Mammary epithelial cell (primary cell): ENCODE measurements around the gene TGM2.

ENCODE experiments used
- CTCF ChIP-seq, 2 donors: IDR thresholded peaks in 1 of 2; conservative IDR thresholded peaks in 1 of 2; 2 replicates each; pipeline ENCODE4 v1.5.1; 2011 to 2012; ENCODE audit warnings: inconsistent platforms in 2 of 2, low read length in 2 of 2, mild to moderate bottlenecking in 2 of 2, control low read depth in 1 of 2, low read depth in 1 of 2; ENCODE audit not compliant: insufficient read depth in 1 of 2; ENCODE audit errors: extremely low read depth in 1 of 2
- EZH2 ChIP-seq: IDR thresholded peaks from 2 replicates; pipeline ENCODE4 v1.6.1; 2012; ENCODE audit warnings: low read length, inconsistent platforms, borderline replicate concordance

DNA sequence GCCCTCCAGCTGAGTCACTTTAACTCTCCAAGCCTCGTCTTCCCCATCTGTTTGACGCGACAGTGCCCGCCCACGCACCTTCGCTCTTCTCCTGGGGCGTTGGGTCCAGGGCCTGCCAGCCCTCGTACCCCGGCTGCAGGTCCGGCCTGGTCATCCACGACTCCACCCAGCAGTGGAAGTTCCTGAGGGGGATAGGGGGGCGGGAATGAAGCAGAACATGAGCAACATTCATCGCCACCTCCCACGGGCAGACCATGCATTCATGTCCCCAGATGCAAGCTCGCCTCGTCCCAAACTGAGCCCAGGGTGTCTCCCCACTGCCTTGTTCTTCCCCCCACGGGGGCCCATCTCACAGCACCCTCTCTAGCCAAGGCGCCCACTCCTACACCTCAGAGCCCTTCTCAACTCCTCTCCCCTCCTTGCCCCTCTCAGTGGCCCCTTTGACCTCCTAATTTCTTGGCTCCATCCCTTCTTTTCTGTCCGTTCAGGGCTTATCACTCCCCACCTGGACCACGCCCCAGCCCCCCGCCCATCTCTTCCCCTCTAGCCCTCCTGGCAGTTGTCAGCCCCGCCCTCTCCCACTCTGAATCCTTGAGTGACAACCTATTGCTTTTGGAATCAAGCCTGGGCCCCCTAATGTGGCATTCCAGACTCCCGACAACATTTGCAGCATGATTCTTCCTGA is 23.7 kb downstream of the TGM2 start:
- no peak for TF ChIP-seq CTCF (conservative IDR thresholded peaks at IDR 0.05 in 1 of 2, IDR thresholded peaks at IDR 0.05 in 1 of 2; ENCODE audit: extremely low read depth in 1 of 2, insufficient read depth in 1 of 2, low read depth in 1 of 2, low read length in 2 of 2)
- TF ChIP-seq EZH2 = no peak
